C4-2B (cell line): ENCODE measurements around the gene GLYR1.

Source experiments
- ZFX ChIP-seq: fragments of 450-650 bp; IDR thresholded peaks from 2 replicates; pipeline ENCODE4 v1.6.1; 2017
- TF ChIP-seq, protein P1 (sequence below): fragments of 450-650 bp; conservative IDR thresholded peaks from 2 replicates; pipeline ENCODE4 v1.5.1; 2017; ENCODE audit warnings: mild to moderate bottlenecking

DNA sequence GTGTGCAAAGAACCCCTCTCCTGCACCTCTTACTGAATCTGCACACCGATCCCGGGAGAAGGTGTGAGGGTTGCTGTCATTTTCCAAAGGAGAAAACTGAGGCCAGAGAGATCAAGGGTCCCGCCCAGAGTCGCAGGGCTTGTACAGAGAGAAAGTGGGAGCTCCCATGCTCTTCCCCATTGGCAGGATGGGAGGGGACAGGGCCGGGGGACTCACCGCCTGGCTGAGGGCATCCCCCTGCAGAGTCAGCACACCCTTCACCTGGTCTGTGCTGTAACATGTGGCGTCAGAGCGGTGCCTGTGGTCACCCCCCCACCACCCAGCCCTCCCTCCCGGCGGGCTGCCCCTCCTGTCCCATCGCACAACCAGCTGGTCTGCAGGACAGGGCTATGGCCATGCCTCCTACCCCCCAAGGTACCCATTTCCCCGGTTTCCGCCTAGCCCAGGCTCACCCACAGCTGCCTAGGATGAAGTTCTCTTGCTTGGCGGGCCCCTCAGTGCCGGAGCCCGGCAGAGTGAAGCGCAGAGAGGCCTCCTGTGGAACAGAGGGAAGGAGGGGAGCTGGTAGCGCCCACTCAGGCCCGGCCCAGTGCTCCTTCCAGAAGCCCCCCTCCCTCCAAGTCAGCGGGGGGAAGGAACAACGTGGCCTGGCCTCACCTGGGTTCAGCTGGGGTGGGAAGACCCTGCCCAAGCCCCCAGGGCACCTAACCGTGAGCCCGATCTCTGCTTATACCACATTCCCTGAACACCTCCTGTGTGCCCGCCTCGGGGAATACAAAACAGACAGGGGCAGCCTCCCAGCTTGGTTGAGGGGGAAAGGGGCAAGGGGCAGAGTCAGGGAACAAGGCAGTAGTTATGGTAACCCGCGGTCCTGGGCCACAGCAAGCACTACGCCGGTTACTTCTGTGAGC, 45.8 kb downstream of the GLYR1 start:
- TF ChIP-seq, protein P1, sequence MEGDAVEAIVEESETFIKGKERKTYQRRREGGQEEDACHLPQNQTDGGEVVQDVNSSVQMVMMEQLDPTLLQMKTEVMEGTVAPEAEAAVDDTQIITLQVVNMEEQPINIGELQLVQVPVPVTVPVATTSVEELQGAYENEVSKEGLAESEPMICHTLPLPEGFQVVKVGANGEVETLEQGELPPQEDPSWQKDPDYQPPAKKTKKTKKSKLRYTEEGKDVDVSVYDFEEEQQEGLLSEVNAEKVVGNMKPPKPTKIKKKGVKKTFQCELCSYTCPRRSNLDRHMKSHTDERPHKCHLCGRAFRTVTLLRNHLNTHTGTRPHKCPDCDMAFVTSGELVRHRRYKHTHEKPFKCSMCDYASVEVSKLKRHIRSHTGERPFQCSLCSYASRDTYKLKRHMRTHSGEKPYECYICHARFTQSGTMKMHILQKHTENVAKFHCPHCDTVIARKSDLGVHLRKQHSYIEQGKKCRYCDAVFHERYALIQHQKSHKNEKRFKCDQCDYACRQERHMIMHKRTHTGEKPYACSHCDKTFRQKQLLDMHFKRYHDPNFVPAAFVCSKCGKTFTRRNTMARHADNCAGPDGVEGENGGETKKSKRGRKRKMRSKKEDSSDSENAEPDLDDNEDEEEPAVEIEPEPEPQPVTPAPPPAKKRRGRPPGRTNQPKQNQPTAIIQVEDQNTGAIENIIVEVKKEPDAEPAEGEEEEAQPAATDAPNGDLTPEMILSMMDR, result no peak
- TF ChIP-seq ZFX, result no peak
